ENCODE results near the gene HIBCH. TPM values are rescaled to one million over a fixed set of nuclear protein-coding genes. Genes with fewer than 3 reads are reported as not detected.

Gene HIBCH
- total RNA-seq, 1 experiment from 2014 or later: 24.7 TPM

- no peaks in the 10 kb centered on the region for H3K4me1 ChIP-seq (ENCODE audit: control insufficient read depth in 1 of 2, insufficient read depth in 2 of 2, low read length in 2 of 2)
- H3K4me2 ChIP-seq (ENCODE audit: low read length): no peak overlapping the region
- ATAC-seq (no peak), DNase-seq (ENCODE audit: low read depth, low spot score) (no peak)
- H4K20me1 ChIP-seq (ENCODE audit: insufficient read depth): no peaks in the 10 kb centered on the region
- ChIA-PET POLR2A (no interaction called here), CTCF (no interaction called here), RAD21 (ENCODE audit: low non-redundant PET in 1 of 2, low total read pairs in 2 of 2, uncharacterized antibody in 2 of 2, unreplicated experiment in 2 of 2) (interaction anchor here in 1 of 2 experiments (0.7 kb wide), 1 partner anchor 21 kb away, joined by 5 read pairs; no protein-coding TSS in a partner anchor)
- intact Hi-C loops (cut with micrococcal nuclease): no loop called here
- no peaks in the 10 kb centered on the region for H3K9me2 ChIP-seq (ENCODE audit: insufficient read depth)
- H3K27me3 ChIP-seq (ENCODE audit: insufficient read depth, low read length): no peaks in the 10 kb centered on the region
- no TSS peak for BruUV-seq (replicated peaks)
- no peak overlapping the region for H2AFZ ChIP-seq (ENCODE audit: low read depth, low read length, poor library complexity, severe bottlenecking)
- H3K27ac ChIP-seq (ENCODE audit: low read depth, low read length): no peak overlapping the region
- no peak overlapping the region for H3K4me3 ChIP-seq (replicated peaks in 1 of 2; ENCODE audit: low read depth in 1 of 2, low read length in 2 of 2)
- no peak overlapping the region for H3K9ac ChIP-seq (ENCODE audit: low read length)
- H3K36me3 ChIP-seq (ENCODE audit: control insufficient read depth in 1 of 2, insufficient read depth in 2 of 2, low read length in 2 of 2): peaks cover 0 to 16% of the 10 kb centered on the region in 2 experiments; a peak in 1 of 4 replicates
- TF ChIP-seq REST (IDR thresholded peaks at IDR 0.05; ENCODE audit: low read depth): no peak
- no peak for TF ChIP-seq MAX (IDR thresholded peaks at IDR 0.05)
- no peak for TF ChIP-seq EGR1 (IDR thresholded peaks at IDR 0.05; ENCODE audit: low read depth)
- no peak for TF ChIP-seq ATF3 (IDR thresholded peaks at IDR 0.05)
- TF ChIP-seq ZBTB33 (IDR thresholded peaks at IDR 0.05; ENCODE audit: extremely low read depth, insufficient replicate concordance, low read length): no peak
- no peak for TF ChIP-seq ELF1 (IDR thresholded peaks at IDR 0.05; ENCODE audit: borderline replicate concordance, low read depth)
- no peak for TF ChIP-seq ZNF274 (IDR thresholded peaks at IDR 0.05; ENCODE audit: low read depth, low read length)
- no peak for TF ChIP-seq SIN3A (IDR thresholded peaks at IDR 0.05; ENCODE audit: low read depth)
- no peak for TF ChIP-seq POLR2AphosphoS5 (IDR thresholded peaks at IDR 0.05; ENCODE audit: low read depth, low read length)
- TF ChIP-seq POLR2A (IDR thresholded peaks at IDR 0.05; ENCODE audit: borderline replicate concordance, extremely low read depth, insufficient read depth, insufficient read length): no peak
- no peak for TF ChIP-seq TCF7L2 (IDR thresholded peaks at IDR 0.05; ENCODE audit: borderline replicate concordance, extremely low read depth, insufficient read depth, insufficient read length)
- no peak for TF ChIP-seq CTCF (IDR thresholded peaks at IDR 0.05 in 2 of 3, conservative IDR thresholded peaks at IDR 0.05 in 1 of 3; ENCODE audit: borderline replicate concordance in 1 of 3, insufficient read depth in 1 of 3, low read depth in 2 of 3, low read length in 2 of 3)
- no peak for TF ChIP-seq CBX3 (IDR thresholded peaks at IDR 0.05; ENCODE audit: low read depth)
- no peak for TF ChIP-seq RAD21 (IDR thresholded peaks at IDR 0.05; ENCODE audit: low read depth)
- no peak for TF ChIP-seq CEBPB (IDR thresholded peaks at IDR 0.05; ENCODE audit: low read depth)
- TF ChIP-seq SRF (IDR thresholded peaks at IDR 0.05; ENCODE audit: low read depth): no peak
- no peak for TF ChIP-seq JUND (IDR thresholded peaks at IDR 0.05)
- no peak for TF ChIP-seq FOSL1 (IDR thresholded peaks at IDR 0.05; ENCODE audit: low read depth)
- TF ChIP-seq EZH2phosphoT487 (IDR thresholded peaks at IDR 0.05; ENCODE audit: borderline replicate concordance): no peak
- TF ChIP-seq SP1 (IDR thresholded peaks at IDR 0.05; ENCODE audit: low read depth): no peak
- no peaks in the 10 kb centered on the region for H3K9me3 ChIP-seq (ENCODE audit: control insufficient read depth in 1 of 2, insufficient read depth in 1 of 2, low read depth in 1 of 2, low read length in 2 of 2)
- H3K79me2 ChIP-seq (ENCODE audit: insufficient read depth, low read length): no peaks in the 10 kb centered on the region
Measured at GRCh38 chr2:190256087-190256486, 63.5 kb downstream of the HIBCH start.

All from HCT116 (cell line).